SK-N-MC (cell line): Measurements from ENCODE around the gene TTLL5.

ENCODE experiments used
- EZH2 ChIP-seq: fragments of 200-600 bp; sonication (generic); IDR thresholded peaks from one replicate; pipeline ENCODE4 v1.6.1; 2017; ENCODE audit warnings: antibody characterized with exemption
- FOXP2 ChIP-seq: optimal IDR thresholded peaks from 2 replicates; pipeline ENCODE3; 2011; ENCODE audit warnings: mild to moderate bottlenecking, moderate library complexity; ENCODE audit not compliant: insufficient read depth; ENCODE audit errors: extremely low read length, control extremely low read depth
- POLR2AphosphoS5 ChIP-seq: IDR thresholded peaks from 2 replicates; pipeline ENCODE4 v1.6.1; 2012; ENCODE audit warnings: mild to moderate bottlenecking, low read depth, low read length, borderline replicate concordance

GRCh38 chr14:75703467-75703866 lies 42.4 kb downstream of the TTLL5 start:
- TF ChIP-seq POLR2AphosphoS5 (no peak), EZH2 (no peak), FOXP2 (no peak)
